AML-193 (cell line): ENCODE data around the gene SORCS2.

Experiments used
- DNase-seq, 2 experiments: peaks; one replicate each; lab custom pipeline; 2025; lab: John Stamatoyannopoulos, UW

The SORCS2 gene

GRCh38 chr4:7692451-7693236 is 500.3 kb downstream of the SORCS2 start:
- no peak for DNase-seq

GRCh38 chr4:7693237-7693608 is 500.9 kb downstream of the SORCS2 start:
- DNase-seq = no peak

- DNase-seq = no peak
These were observed 501.4 kb downstream of the SORCS2 start for GRCh38 chr4:7693711-7694110.

GRCh38 chr4:7694324-7694723 is 502.0 kb downstream of the SORCS2 start:
- DNase-seq = no peak

- no peak for DNase-seq
These were observed 505.0 kb downstream of the SORCS2 start for GRCh38 chr4:7697343-7697742.

- no peak for DNase-seq
These were observed 505.5 kb downstream of the SORCS2 start for GRCh38 chr4:7697821-7698220.

GRCh38 chr4:7698584-7698983 is 506.2 kb downstream of the SORCS2 start:
- no peak for DNase-seq

GRCh38 chr4:7699031-7699430 is 506.7 kb downstream of the SORCS2 start:
- DNase-seq = no peak

GRCh38 chr4:7699825-7700224 is 507.5 kb downstream of the SORCS2 start:
- no peak for DNase-seq

GRCh38 chr4:7700665-7701064 is 508.3 kb downstream of the SORCS2 start:
- no peak for DNase-seq

GRCh38 chr4:7701866-7702649 is 509.7 kb downstream of the SORCS2 start:
- DNase-seq = no peak

GRCh38 chr4:7703688-7704087 is 511.4 kb downstream of the SORCS2 start:
- DNase-seq = no peak

- DNase-seq = no peak
These were observed 511.8 kb downstream of the SORCS2 start for GRCh38 chr4:7704091-7704490.

GRCh38 chr4:7704625-7705024 is 512.3 kb downstream of the SORCS2 start:
- DNase-seq = no peak

- DNase-seq = no peak
These were observed 512.7 kb downstream of the SORCS2 start for GRCh38 chr4:7705062-7705461.

- DNase-seq = no peak
These were observed 513.3 kb downstream of the SORCS2 start for GRCh38 chr4:7705593-7705992.

GRCh38 chr4:7708238-7708637 is 515.9 kb downstream of the SORCS2 start:
- no peak for DNase-seq

- no peak for DNase-seq
These were observed 516.6 kb downstream of the SORCS2 start for GRCh38 chr4:7708981-7709380.

- DNase-seq = no peak
These were observed 517.1 kb downstream of the SORCS2 start for GRCh38 chr4:7709431-7709830.

- no peak for DNase-seq
These were observed 517.8 kb downstream of the SORCS2 start for GRCh38 chr4:7710126-7710525.

GRCh38 chr4:7710576-7711306 is 518.4 kb downstream of the SORCS2 start:
- no peak for DNase-seq

- no peak for DNase-seq
These were observed 519.1 kb downstream of the SORCS2 start for GRCh38 chr4:7711307-7711963.
